ENCODE results near the gene MED12L.

The MED12L gene

DNA sequence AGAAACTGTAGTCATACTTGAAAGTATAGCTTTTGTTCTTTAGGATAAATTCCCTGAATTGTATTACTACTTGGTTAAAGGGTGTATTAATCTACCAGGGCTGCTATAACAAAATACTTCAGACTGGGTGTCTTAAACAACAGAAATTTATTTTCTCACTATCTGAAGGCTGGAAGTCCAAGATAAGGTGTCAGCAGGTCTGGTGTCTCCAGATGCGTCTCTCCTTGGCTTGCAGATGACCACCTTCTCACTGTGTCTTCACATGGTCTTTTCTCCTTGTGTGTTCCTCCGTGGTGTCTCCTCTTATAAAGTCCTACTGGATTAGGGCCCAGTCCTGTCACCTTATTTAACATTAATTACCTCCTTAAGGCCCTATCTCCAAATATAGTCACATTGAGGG lies 33.7 kb downstream of the MED12L start:
- Histone ChIP-seq H3K4me1 (ENCODE audit: insufficient read depth, low read length, poor library complexity, severe bottlenecking) (peaks cover 20% of the 10 kb centered on the region), H3K9me2 (replicated peaks; ENCODE audit: low read depth, low read length) (no peaks in the 10 kb centered on the region), H3K9me3 (ENCODE audit: insufficient read depth, low read depth, low read length) (no peaks in the 10 kb centered on the region), H3K4me2 (ENCODE audit: low read depth, low read length, poor library complexity, severe bottlenecking) (no peak overlapping the region), H4K20me1 (ENCODE audit: insufficient read depth, low read length, poor library complexity, severe bottlenecking) (peaks cover 21% of the 10 kb centered on the region), H3F3A (ENCODE audit: low read depth) (peaks cover 3% of the 10 kb centered on the region; the same call in 1 of the 2 replicates), H3K79me2 (ENCODE audit: insufficient read depth, low read length) (peaks cover 74% of the 10 kb centered on the region), H3K9ac (ENCODE audit: low read depth, low read length, poor library complexity, severe bottlenecking) (no peak overlapping the region), H3K27me3 (ENCODE audit: insufficient read depth, low read length, poor library complexity, severe bottlenecking) (no peaks in the 10 kb centered on the region), H3K36me3 (ENCODE audit: insufficient read depth, low read length) (peaks cover 57% of the 10 kb centered on the region), H2AFZ (ENCODE audit: low read length) (no peak overlapping the region), H3K4me3 (ENCODE audit: low read length, poor library complexity, severe bottlenecking) (no peak overlapping the region)
- no peak for TF ChIP-seq EZH2phosphoT487 (IDR thresholded peaks at IDR 0.05; ENCODE audit: borderline replicate concordance)
- TF ChIP-seq, protein P1, sequence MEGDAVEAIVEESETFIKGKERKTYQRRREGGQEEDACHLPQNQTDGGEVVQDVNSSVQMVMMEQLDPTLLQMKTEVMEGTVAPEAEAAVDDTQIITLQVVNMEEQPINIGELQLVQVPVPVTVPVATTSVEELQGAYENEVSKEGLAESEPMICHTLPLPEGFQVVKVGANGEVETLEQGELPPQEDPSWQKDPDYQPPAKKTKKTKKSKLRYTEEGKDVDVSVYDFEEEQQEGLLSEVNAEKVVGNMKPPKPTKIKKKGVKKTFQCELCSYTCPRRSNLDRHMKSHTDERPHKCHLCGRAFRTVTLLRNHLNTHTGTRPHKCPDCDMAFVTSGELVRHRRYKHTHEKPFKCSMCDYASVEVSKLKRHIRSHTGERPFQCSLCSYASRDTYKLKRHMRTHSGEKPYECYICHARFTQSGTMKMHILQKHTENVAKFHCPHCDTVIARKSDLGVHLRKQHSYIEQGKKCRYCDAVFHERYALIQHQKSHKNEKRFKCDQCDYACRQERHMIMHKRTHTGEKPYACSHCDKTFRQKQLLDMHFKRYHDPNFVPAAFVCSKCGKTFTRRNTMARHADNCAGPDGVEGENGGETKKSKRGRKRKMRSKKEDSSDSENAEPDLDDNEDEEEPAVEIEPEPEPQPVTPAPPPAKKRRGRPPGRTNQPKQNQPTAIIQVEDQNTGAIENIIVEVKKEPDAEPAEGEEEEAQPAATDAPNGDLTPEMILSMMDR (conservative IDR thresholded peaks at IDR 0.05; ENCODE audit: low read length), result no peak

DNA sequence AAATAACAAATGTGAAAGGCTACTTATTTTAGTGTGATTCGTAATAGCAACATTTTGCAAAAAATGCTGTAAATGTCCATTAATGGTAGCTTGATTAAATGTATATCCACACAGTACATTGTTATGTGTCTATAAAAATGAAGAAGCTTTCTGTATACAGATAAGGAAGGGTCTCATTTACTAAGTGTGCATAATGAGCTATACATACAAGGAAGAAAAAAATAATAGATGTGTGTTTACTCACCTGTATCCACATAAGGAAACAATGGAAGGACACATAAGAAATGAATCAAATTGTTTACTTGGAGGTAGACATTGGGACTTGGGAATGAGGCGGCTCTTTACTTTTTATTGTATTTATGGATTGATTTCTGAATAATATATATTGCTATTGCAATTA lies 34.9 kb downstream of the MED12L start:
- peaks cover 3% of the 10 kb centered on the region; the same call in 1 of the 2 replicates for H3F3A ChIP-seq (ENCODE audit: low read depth)
- H3K4me1 ChIP-seq (ENCODE audit: insufficient read depth, low read length, poor library complexity, severe bottlenecking), result peaks cover 32% of the 10 kb centered on the region
- H3K27me3 ChIP-seq (ENCODE audit: insufficient read depth, low read length, poor library complexity, severe bottlenecking), result no peaks in the 10 kb centered on the region
- H4K20me1 ChIP-seq (ENCODE audit: insufficient read depth, low read length, poor library complexity, severe bottlenecking), result peaks cover 12% of the 10 kb centered on the region
- H3K9me2 ChIP-seq (replicated peaks; ENCODE audit: low read depth, low read length), result no peaks in the 10 kb centered on the region
- H3K4me2 ChIP-seq (ENCODE audit: low read depth, low read length, poor library complexity, severe bottlenecking), result no peak overlapping the region
- H3K9me3 ChIP-seq (ENCODE audit: insufficient read depth, low read depth, low read length), result no peaks in the 10 kb centered on the region
- peaks cover 68% of the 10 kb centered on the region for H3K79me2 ChIP-seq (ENCODE audit: insufficient read depth, low read length)
- no peak overlapping the region for H3K9ac ChIP-seq (ENCODE audit: low read depth, low read length, poor library complexity, severe bottlenecking)
- no peak overlapping the region for H2AFZ ChIP-seq (ENCODE audit: low read length)
- H3K36me3 ChIP-seq (ENCODE audit: insufficient read depth, low read length), result peaks cover 64% of the 10 kb centered on the region
- TF ChIP-seq, protein P1 (conservative IDR thresholded peaks at IDR 0.05; ENCODE audit: low read length), result no peak
- TF ChIP-seq EZH2phosphoT487 (IDR thresholded peaks at IDR 0.05; ENCODE audit: borderline replicate concordance), result no peak
- no peak overlapping the region for H3K4me3 ChIP-seq (ENCODE audit: low read length, poor library complexity, severe bottlenecking)

DNA sequence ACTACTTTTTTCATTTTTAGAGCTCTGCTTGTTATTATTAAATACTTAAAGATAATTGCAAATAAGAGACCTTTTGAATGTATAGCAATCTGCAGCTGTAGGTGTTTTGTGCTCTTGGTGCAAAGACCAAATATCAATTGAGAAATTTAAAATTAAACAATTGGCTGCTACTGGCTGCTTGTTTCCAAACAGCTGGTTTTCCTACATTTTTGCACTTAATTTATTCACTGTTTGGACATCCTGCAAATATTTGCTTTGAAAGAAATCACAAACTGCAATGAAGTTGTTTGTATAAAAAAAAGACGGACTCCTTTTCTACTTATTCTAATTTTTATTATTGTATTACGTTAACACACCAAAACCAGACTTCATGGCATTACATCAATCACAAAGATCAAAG lies 35.6 kb downstream of the MED12L start:
- Histone ChIP-seq H3K9me3 (ENCODE audit: insufficient read depth, low read depth, low read length) (no peaks in the 10 kb centered on the region), H3K4me1 (ENCODE audit: insufficient read depth, low read length, poor library complexity, severe bottlenecking) (peaks cover 36% of the 10 kb centered on the region), H3K9ac (ENCODE audit: low read depth, low read length, poor library complexity, severe bottlenecking) (no peak overlapping the region), H3K27me3 (ENCODE audit: insufficient read depth, low read length, poor library complexity, severe bottlenecking) (no peaks in the 10 kb centered on the region), H3K79me2 (ENCODE audit: insufficient read depth, low read length) (peaks cover 68% of the 10 kb centered on the region), H3K36me3 (ENCODE audit: insufficient read depth, low read length) (peaks cover 69% of the 10 kb centered on the region), H3K4me2 (ENCODE audit: low read depth, low read length, poor library complexity, severe bottlenecking) (no peak overlapping the region), H4K20me1 (ENCODE audit: insufficient read depth, low read length, poor library complexity, severe bottlenecking) (peaks cover 12% of the 10 kb centered on the region), H3K4me3 (ENCODE audit: low read length, poor library complexity, severe bottlenecking) (no peak overlapping the region), H3K9me2 (replicated peaks; ENCODE audit: low read depth, low read length) (no peaks in the 10 kb centered on the region), H2AFZ (ENCODE audit: low read length) (no peak overlapping the region), H3F3A (ENCODE audit: low read depth) (peaks cover 3% of the 10 kb centered on the region; the same call in 1 of the 2 replicates)
- TF ChIP-seq, protein P1 (conservative IDR thresholded peaks at IDR 0.05; ENCODE audit: low read length), result no peak

Data from Loucy (cell line).